ENCODE measurements around the gene SLK.

SLK gene

DNA sequence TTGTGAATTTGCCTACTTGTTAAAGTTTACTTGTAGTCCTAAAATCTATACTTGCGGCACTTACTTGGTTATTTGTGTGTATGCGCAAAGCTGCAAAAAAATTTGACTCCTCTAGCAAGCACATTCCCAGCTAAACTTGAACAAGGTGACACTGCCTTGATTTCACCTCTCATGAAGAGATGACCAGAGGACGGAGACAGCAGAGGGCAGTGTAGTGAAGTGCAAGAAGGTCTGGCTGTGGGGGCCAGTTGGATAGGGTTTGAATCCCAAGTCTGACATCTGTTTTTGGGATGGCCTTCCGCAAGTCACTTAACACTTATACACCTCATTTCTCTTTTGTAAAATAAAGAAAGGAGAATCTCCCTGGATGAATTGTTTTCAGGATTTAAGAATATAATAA, 15.7 kb downstream of the SLK start:
- H3K4me3 ChIP-seq, result no peak overlapping the region
- TF ChIP-seq, protein P1, sequence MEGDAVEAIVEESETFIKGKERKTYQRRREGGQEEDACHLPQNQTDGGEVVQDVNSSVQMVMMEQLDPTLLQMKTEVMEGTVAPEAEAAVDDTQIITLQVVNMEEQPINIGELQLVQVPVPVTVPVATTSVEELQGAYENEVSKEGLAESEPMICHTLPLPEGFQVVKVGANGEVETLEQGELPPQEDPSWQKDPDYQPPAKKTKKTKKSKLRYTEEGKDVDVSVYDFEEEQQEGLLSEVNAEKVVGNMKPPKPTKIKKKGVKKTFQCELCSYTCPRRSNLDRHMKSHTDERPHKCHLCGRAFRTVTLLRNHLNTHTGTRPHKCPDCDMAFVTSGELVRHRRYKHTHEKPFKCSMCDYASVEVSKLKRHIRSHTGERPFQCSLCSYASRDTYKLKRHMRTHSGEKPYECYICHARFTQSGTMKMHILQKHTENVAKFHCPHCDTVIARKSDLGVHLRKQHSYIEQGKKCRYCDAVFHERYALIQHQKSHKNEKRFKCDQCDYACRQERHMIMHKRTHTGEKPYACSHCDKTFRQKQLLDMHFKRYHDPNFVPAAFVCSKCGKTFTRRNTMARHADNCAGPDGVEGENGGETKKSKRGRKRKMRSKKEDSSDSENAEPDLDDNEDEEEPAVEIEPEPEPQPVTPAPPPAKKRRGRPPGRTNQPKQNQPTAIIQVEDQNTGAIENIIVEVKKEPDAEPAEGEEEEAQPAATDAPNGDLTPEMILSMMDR (IDR thresholded peaks at IDR 0.05), result no peak
- DNase-seq, result no peak
- no peaks in the 10 kb centered on the region for H3K27me3 ChIP-seq
- peaks cover 0 to 47% (median 7%) of the 10 kb centered on the region in 4 donors for H3K4me1 ChIP-seq
- H3K9me3 ChIP-seq, result no peaks in the 10 kb centered on the region
- H3K36me3 ChIP-seq, result no peaks in the 10 kb centered on the region
- H3K27ac ChIP-seq, result no peak overlapping the region
- intact Hi-C loops (cut with DNase I; ENCODE audit: low total_unique reads), result loop anchor here (5.0 kb wide), 1 partner anchor 225 kb away; no protein-coding TSS in a partner anchor

DNA sequence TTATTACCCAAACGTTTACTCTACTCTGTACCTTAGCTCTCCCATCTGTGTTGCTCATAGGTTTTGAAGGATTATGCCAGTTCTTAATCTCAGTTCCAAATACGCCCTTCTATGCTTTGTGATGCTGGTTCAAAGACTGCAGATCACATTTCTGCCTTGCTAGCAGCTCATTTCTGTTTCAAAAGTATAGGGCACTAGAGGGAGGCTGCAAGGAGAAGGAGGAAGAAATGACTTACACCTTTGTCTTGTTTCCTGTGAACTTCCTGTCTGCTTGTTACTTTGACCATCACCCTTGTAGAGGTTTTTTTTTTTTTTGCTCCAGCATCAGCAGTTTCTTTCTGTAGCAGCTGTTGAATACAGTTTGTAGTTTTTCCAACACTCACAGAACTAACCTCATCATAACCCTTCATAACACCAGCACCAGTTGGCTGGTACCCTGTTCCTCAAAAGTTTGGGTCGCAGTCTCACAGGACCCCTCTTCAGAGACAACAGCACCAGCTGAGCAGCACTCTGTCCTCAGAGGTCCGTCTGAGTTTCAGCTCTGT, 16.5 kb downstream of the SLK start:
- TF ChIP-seq, protein P1 (IDR thresholded peaks at IDR 0.05), result no peak

DNA sequence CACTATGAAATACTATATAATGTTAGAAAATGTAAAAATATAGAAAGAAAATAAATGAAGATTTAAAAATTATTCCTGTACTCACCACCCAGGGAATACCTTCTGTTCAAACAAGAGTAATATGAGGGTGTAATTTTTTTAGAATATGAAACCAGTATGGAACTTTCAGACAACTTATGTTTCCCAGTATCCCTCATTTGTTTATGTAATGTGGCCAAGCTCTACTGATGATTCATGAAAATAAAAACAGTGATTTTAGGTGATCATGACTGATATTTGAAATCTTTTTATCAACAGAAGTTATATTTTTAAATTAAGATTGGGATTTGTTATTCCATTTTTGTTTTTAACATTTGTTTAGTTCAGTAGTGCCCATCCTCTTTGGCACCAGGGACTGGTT, 18.8 kb downstream of the SLK start:
- intact Hi-C loops (cut with DNase I; ENCODE audit: low total_unique reads), result no loop called here
- H3K27ac ChIP-seq, result no peak overlapping the region
- no peak overlapping the region for H3K4me3 ChIP-seq
- peaks cover 0 to 54% (median 7%) of the 10 kb centered on the region in 4 donors for H3K4me1 ChIP-seq
- no peaks in the 10 kb centered on the region for H3K36me3 ChIP-seq
- no peak for DNase-seq
- H3K27me3 ChIP-seq, result no peaks in the 10 kb centered on the region
- no peaks in the 10 kb centered on the region for H3K9me3 ChIP-seq
- TF ChIP-seq, protein P1 (IDR thresholded peaks at IDR 0.05), result no peak

More for the DNA sequence above, 16.5 kb downstream of the SLK start:
- no peak overlapping the region for H3K27ac ChIP-seq
- no peak overlapping the region for H3K4me3 ChIP-seq
- H3K4me1 ChIP-seq, result peaks cover 0 to 49% (median 7%) of the 10 kb centered on the region in 4 donors
- intact Hi-C loops (cut with DNase I; ENCODE audit: low total_unique reads), result loop anchor here (5.0 kb wide), 1 partner anchor 224 kb away; no protein-coding TSS in a partner anchor
- DNase-seq, result no peak
- H3K36me3 ChIP-seq, result no peaks in the 10 kb centered on the region
- H3K27me3 ChIP-seq, result no peaks in the 10 kb centered on the region
- no peaks in the 10 kb centered on the region for H3K9me3 ChIP-seq

DNA sequence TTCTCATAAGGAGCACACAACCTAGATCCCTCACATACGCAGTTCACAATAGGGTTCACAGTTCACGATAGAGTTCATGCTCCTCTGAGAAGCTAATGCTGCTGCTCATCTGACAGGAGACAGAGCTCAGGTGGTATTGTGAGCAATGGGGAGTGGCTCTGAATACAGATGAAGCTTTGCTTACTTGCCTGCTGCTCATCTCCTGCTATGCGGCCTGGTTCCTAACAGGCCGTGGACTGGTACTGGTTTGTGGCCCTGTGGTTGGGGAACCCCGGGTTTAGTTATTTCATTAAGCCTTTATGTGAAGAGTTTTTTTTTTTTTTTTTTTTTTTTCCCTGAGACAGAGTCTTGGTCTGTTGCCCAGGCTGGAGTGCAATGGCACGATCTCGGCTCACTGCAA, 19.4 kb downstream of the SLK start:
- no peak overlapping the region for H3K4me3 ChIP-seq
- H3K9me3 ChIP-seq, result no peaks in the 10 kb centered on the region
- peaks cover 0 to 54% (median 7%) of the 10 kb centered on the region in 4 donors for H3K4me1 ChIP-seq
- no peaks in the 10 kb centered on the region for H3K27me3 ChIP-seq
- TF ChIP-seq, protein P1 (IDR thresholded peaks at IDR 0.05), result no peak
- no peak for DNase-seq
- intact Hi-C loops (cut with DNase I; ENCODE audit: low total_unique reads), result no loop called here
- no peak overlapping the region for H3K27ac ChIP-seq
- no peaks in the 10 kb centered on the region for H3K36me3 ChIP-seq

DNA sequence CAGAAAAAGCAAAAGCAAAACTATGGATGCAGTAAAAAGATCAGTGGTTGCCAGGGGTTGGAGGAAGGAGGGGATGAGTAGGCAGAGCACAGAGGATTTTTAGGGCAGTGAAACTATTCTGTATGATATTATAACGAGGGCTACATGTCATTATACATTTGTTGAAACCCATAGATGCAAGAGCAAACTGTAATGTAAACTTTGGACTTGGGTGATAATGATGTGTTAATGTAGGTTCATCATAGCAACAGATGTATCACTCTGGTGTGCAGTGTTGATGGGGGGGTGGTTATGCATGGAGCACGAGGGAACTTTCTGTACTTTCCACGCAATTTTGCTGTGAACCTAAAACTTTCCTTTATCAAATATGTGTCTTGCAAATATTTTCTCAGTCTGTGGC, 23.2 kb downstream of the SLK start:
- no peak overlapping the region for H3K4me3 ChIP-seq
- TF ChIP-seq, protein P1 (IDR thresholded peaks at IDR 0.05), result no peak
- intact Hi-C loops (cut with DNase I; ENCODE audit: low total_unique reads), result no loop called here
- H3K4me1 ChIP-seq, result peaks cover 0 to 24% (median 0%) of the 10 kb centered on the region in 4 donors
- H3K36me3 ChIP-seq, result peaks cover 12 to 16% (median 12%) of the 10 kb centered on the region in 3 donors
- no peaks in the 10 kb centered on the region for H3K9me3 ChIP-seq
- no peak overlapping the region for H3K27ac ChIP-seq
- H3K27me3 ChIP-seq, result no peaks in the 10 kb centered on the region
- DNase-seq, result no peak
